K562 (cell line): ENCODE data around the gene RPL15. TPM values are rescaled to one million over a fixed set of nuclear protein-coding genes. Genes with fewer than 3 reads are reported as not detected.

ENCODE experiments used
- ARHGAP35 ChIP-seq: fragments of 450-650 bp; IDR thresholded peaks from 2 replicates; pipeline ENCODE4 v1.6.1; 2018; ENCODE audit not compliant: partially characterized antibody
- BRF1 ChIP-seq: IDR thresholded peaks from 3 replicates; pipeline ENCODE4 v1.6.1; 2011; ENCODE audit warnings: borderline replicate concordance, mild to moderate bottlenecking; ENCODE audit not compliant: insufficient read length; ENCODE audit errors: extremely low read depth
- CAMTA2 ChIP-seq: fragments of 250-450 bp; sonication (Bioruptor Pico); conservative IDR thresholded peaks from 2 replicates; pipeline ENCODE4 v1.5.1; 2022
- CUX1 ChIP-seq: fragments of 200-800 bp; sonication (Bioruptor generic); IDR thresholded peaks from 2 replicates; pipeline ENCODE4 v1.6.1; 2016; ENCODE audit warnings: missing genetic modification characterization, missing compliant biosample characterization
- ETS1 ChIP-seq: conservative IDR thresholded peaks from 2 replicates; pipeline ENCODE4 v1.6.1; 2011; ENCODE audit warnings: low read depth, mild to moderate bottlenecking, low read length; ENCODE audit not compliant: control insufficient read depth
- PKNOX1 ChIP-seq: fragments of 450-650 bp; IDR thresholded peaks from 2 replicates; pipeline ENCODE4 v1.6.1; 2016
- RAD21 ChIP-seq, 2 experiments: fragments of 250-450 bp in 1 of 2; fragments of 450-650 bp in 1 of 2; sonication (Bioruptor Pico) in 1 of 2; formaldehyde crosslinking in 1 of 2; IDR thresholded peaks in 1 of 2; conservative IDR thresholded peaks in 1 of 2; 2 replicates each; pipeline versions ENCODE4 v1.4.0 to v1.8.0; 2020 to 2022; ENCODE audit warnings: mild to moderate bottlenecking in 2 of 2, moderate library complexity in 1 of 2
- TRIM25 ChIP-seq: fragments of 450-650 bp; IDR thresholded peaks from 2 replicates; pipeline ENCODE4 v1.7.0; 2016; ENCODE audit warnings: borderline replicate concordance
- ZNF121 ChIP-seq: sonication (generic); formaldehyde crosslinking; conservative IDR thresholded peaks from 2 replicates; pipeline ENCODE4 v1.8.0; 2022; ENCODE audit warnings: missing genetic modification reagents
- ZNF165 ChIP-seq: fragments of 250-450 bp; sonication (Bioruptor Pico); IDR thresholded peaks from 2 replicates; pipeline ENCODE4 v1.4.0; 2020; ENCODE audit warnings: borderline replicate concordance
- ZNF551 ChIP-seq: fragments of 250-450 bp; sonication (Bioruptor Pico); IDR thresholded peaks from 2 replicates; pipeline ENCODE4 v1.5.0; 2021; ENCODE audit warnings: mild to moderate bottlenecking, moderate library complexity
- ZNF57 ChIP-seq: fragments of 450-650 bp; formaldehyde crosslinking; IDR thresholded peaks from 2 replicates; pipeline ENCODE4 v1.4.0; 2020; ENCODE audit warnings: mild to moderate bottlenecking, moderate library complexity
- polyA plus RNA-seq, 8 experiments: library from polyadenylated mRNA; depleted of rRNA in 4 of 8; stranded (reverse) in 5 of 8; unstranded in 3 of 8; fragments of >200 nt; fragmentation: Nextera tagmentation in 2 of 8; fragmentation: Illumina TruSeq in 1 of 8; extraction: Ambion mirVana in 2 of 8; extraction: Trizol in 1 of 8; gene quantifications; 2 replicates each; pipeline versions ENCODE4 v1.2.1 to v1.2.3, GENCODE V29; 2011 to 2014; ENCODE audit warnings: inconsistent platforms in 1 of 8, missing spikeins in 1 of 8
- total RNA-seq, 7 experiments: library from RNA; depleted of rRNA in 6 of 7; stranded (reverse); fragments of >200 nt in 6 of 7; fragmentation: Illumina TruSeq in 2 of 7; extraction: Trizol in 2 of 7; gene quantifications; 2 replicates each; pipeline versions ENCODE4 v1.2.1 to v1.2.3, GENCODE V29; 2011 to 2021; ENCODE audit warnings: low replicate concordance in 1 of 7

Gene RPL15
- total and polyA plus RNA-seq, 9 of the 15 experiments (the other 6 are each of a cell fraction or from before 2014, with no cell fraction given), result 2,393 to 8,850 (median 3,928) TPM

GRCh38 chr3:23916886-23917678, at the start of gene RPL15, which contains the start of gene NKIRAS1 (continued):
- no peak; the same call in 1 of the 2 replicates for TF ChIP-seq PKNOX1
- TF ChIP-seq ZNF551 (CRISPR knock-in tag), result no peak
- TF ChIP-seq ETS1, result peak; percentile 95; the same call in 1 of the 2 replicates
- TF ChIP-seq ARHGAP35, result peak; percentile 23
- no peak for TF ChIP-seq ZNF121
- TF ChIP-seq CAMTA2 (CRISPR knock-in tag), result no peak
- no peak; a peak in 1 of 4 replicates for TF ChIP-seq RAD21 (CRISPR knock-in tag; conservative IDR thresholded peaks at IDR 0.05 in 1 of 2, IDR thresholded peaks at IDR 0.05 in 1 of 2)
- TF ChIP-seq BRF1, result no peak
- 0 out of 2 replicates have a peak, but pooled peaks have one; percentile 12 for TF ChIP-seq TRIM25
- 0 out of 2 replicates have a peak, but pooled peaks have one; percentile 35 for TF ChIP-seq ZNF165
- no peak for TF ChIP-seq CUX1 (CRISPR knock-in tag)
- TF ChIP-seq ZNF57, result 0 out of 2 replicates have a peak, but pooled peaks have one; percentile 59
